Choroid plexus epithelial cell (primary cell): ENCODE results near the gene POLR2H.

Experiments
- DNase-seq: peaks from one replicate; pipeline ENCODE4 v3.0.0-alpha.2; 2010; ENCODE audit warnings: low read depth
- H3K4me3 ChIP-seq: 2 replicates; pipeline ENCODE4 v1.5.1; 2011; ENCODE audit warnings: low read depth, mild to moderate bottlenecking, control low read depth, low read length, moderate library complexity
- CTCF ChIP-seq: conservative IDR thresholded peaks from 2 replicates; pipeline ENCODE4 v1.5.1; 2011; ENCODE audit warnings: low read depth, mild to moderate bottlenecking, control low read depth, inconsistent platforms, low read length, moderate library complexity

The POLR2H gene

GRCh38 chr3:184375747-184376461 lies 14.4 kb downstream of the POLR2H start:
- H3K4me3 ChIP-seq: no peak overlapping the region
- no peak for DNase-seq
- no peak for TF ChIP-seq CTCF

- no peak for DNase-seq
- no peak for TF ChIP-seq CTCF
- no peak overlapping the region for H3K4me3 ChIP-seq
These were observed 15.9 kb downstream of the POLR2H start for GRCh38 chr3:184377374-184377773.

GRCh38 chr3:184377882-184378445 lies 16.5 kb downstream of the POLR2H start, which contains the start of gene THPO:
TSS of gene THPO (minus strand) at chr3:184378207. CDS start at chr3:184376259, 1,948 bp downstream.
- H3K4me3 ChIP-seq: no peak within 1 kb of the TSS
- TF ChIP-seq CTCF: no peak
- DNase-seq: no peak

GRCh38 chr3:184378651-184379357 lies 17.3 kb downstream of the POLR2H start:
- no peak for TF ChIP-seq CTCF
- no peak for DNase-seq
- H3K4me3 ChIP-seq: no peak overlapping the region

- no peak within 1 kb of the TSS for H3K4me3 ChIP-seq
- DNase-seq: no peak
- no peak for TF ChIP-seq CTCF
These were observed 18.1 kb downstream of the POLR2H start, which contains the start of gene CHRD for GRCh38 chr3:184379358-184380184. TSS of gene CHRD (plus strand) at chr3:184380054. CDS start at chr3:184380319, 265 bp downstream.

- no peak overlapping the region for H3K4me3 ChIP-seq
- no peak for DNase-seq
- TF ChIP-seq CTCF: no peak
These were observed 18.7 kb downstream of the POLR2H start for GRCh38 chr3:184380185-184380626.
